Measurements from ENCODE around the gene FGFBP2.

The FGFBP2 gene

DNA sequence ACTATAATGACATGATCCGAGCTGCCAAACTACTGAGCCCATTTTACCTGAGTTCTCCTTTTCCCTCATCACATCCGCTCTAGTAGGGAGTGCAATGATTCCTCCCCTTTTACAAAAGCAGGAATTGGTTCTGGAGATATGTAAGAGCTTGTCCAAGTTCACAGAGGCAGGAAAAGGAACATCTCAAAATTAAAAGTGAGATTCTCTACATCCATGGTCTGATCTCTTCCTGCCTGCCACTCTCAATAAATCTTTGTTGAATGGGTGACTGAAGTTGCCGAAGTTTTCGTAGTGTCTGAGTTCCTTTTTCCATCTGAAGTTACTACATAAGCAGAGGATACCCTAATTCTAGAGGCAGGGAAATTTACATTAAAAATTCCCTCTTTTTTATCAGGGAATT lies 24.3 kb downstream of the FGFBP2 start, which contains the start of gene FGFBP1:
Gene FGFBP1, minus strand, starts transcription at position 101 of the 400 bp plus-strand sequence. CDS start 2,108 bp downstream, outside the sequence.
- TF ChIP-seq CTCF (IDR thresholded peaks at IDR 0.05; ENCODE audit: extremely low read depth, missing control alignments) = no peak
- no peak for DNase-seq (ENCODE audit: low spot score)

GRCh38 chr4:15938182-15938581 lies 24.8 kb downstream of the FGFBP2 start:
- no peak for TF ChIP-seq CTCF (IDR thresholded peaks at IDR 0.05; ENCODE audit: extremely low read depth, missing control alignments)
- no peak for DNase-seq (ENCODE audit: low spot score)

- no peak for DNase-seq (ENCODE audit: low spot score)
- no peak for TF ChIP-seq CTCF (IDR thresholded peaks at IDR 0.05; ENCODE audit: extremely low read depth, missing control alignments)
Measured at GRCh38 chr4:15936495-15936894, 26.5 kb downstream of the FGFBP2 start.

GRCh38 chr4:15935504-15936402 lies 27.2 kb downstream of the FGFBP2 start:
- TF ChIP-seq CTCF (IDR thresholded peaks at IDR 0.05; ENCODE audit: extremely low read depth, missing control alignments) = no peak
- no peak for DNase-seq (ENCODE audit: low spot score)

DNA sequence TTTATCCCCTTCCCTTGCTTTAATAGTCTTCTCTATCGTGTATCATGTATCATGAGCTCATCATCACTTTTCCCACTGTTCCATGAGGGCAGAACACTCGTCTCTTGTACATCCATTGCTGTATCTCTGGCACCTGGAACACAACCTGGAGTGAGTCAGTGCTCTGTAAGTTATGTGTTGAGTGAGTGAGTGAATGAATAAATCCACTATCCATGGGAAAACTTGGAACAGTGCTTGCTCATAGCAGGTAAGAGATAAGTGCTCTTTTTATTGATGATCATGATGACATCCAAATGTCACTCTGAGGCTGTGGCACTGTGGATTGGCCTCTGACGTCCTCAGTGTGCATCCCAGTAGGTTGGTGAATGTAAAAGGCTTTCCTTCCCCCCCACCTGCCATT lies 28.7 kb downstream of the FGFBP2 start:
- no peak for DNase-seq (ENCODE audit: low spot score)
- TF ChIP-seq CTCF (IDR thresholded peaks at IDR 0.05; ENCODE audit: extremely low read depth, missing control alignments) = no peak

GRCh38 chr4:15931451-15932210 lies 31.3 kb downstream of the FGFBP2 start:
- DNase-seq (ENCODE audit: low spot score) = no peak
- TF ChIP-seq CTCF (IDR thresholded peaks at IDR 0.05; ENCODE audit: extremely low read depth, missing control alignments) = no peak

- no peak for DNase-seq (ENCODE audit: low spot score)
- no peak for TF ChIP-seq CTCF (IDR thresholded peaks at IDR 0.05; ENCODE audit: extremely low read depth, missing control alignments)
Measured at GRCh38 chr4:15930314-15930713, 32.7 kb downstream of the FGFBP2 start.

All from GM20000 (cell line).